ENCODE results near the gene GPR161. TPM values are rescaled to one million over a fixed set of nuclear protein-coding genes. Genes with fewer than 3 reads are reported as not detected.
"Not testable (repeated sequence)": the region's sequence is repeated elsewhere in the genome, so short reads cannot be mapped to it uniquely, and the experiment has no call there.

The GPR161 gene
- total and polyA plus RNA-seq, 9 donors = 9.8 to 20.8 (median 15.3) TPM

- WGBS (ENCODE audit: insufficient coverage) = no CpG with 5 or more reads among the region's 4 CpGs
- no peak overlapping the region for H3K27ac ChIP-seq (ENCODE audit: low read length)
- peaks cover 10% of the 10 kb centered on the region for H3K4me1 ChIP-seq (ENCODE audit: control insufficient read depth, insufficient read depth, low read length)
These were observed 55.2 kb downstream of the GPR161 start for GRCh38 chr1:168081373-168082007.

GRCh38 chr1:168079761-168080160 is 57.0 kb downstream of the GPR161 start:
- peaks cover 56% of the 10 kb centered on the region for H3K36me3 ChIP-seq (ENCODE audit: control insufficient read depth, insufficient read depth, low read length)
- no peaks in the 10 kb centered on the region for H3K9me3 ChIP-seq (replicated peaks; ENCODE audit: control insufficient read depth, low read depth, low read length)
- no peaks in the 10 kb centered on the region for H3K27me3 ChIP-seq (ENCODE audit: control insufficient read depth, insufficient read depth, low read length)
- DNase-seq = no peak
- H3K4me1 ChIP-seq (ENCODE audit: control insufficient read depth, insufficient read depth, low read length) = peaks cover 1% of the 10 kb centered on the region
- H3K27ac ChIP-seq (ENCODE audit: low read length) = no peak overlapping the region
- no peak overlapping the region for H3K4me3 ChIP-seq (ENCODE audit: low read length)

More at GRCh38 chr1:168081373-168082007, 55.2 kb downstream of the GPR161 start:
- Histone ChIP-seq H3K9me3 (replicated peaks; ENCODE audit: control insufficient read depth, low read depth, low read length) (no peaks in the 10 kb centered on the region), H3K27me3 (ENCODE audit: control insufficient read depth, insufficient read depth, low read length) (no peaks in the 10 kb centered on the region), H3K4me3 (ENCODE audit: low read length) (no peak overlapping the region), H3K36me3 (ENCODE audit: control insufficient read depth, insufficient read depth, low read length) (peaks cover 47% of the 10 kb centered on the region)
- DNase-seq = peak; percentile 17

GRCh38 chr1:168069384-168069783 is 67.3 kb downstream of the GPR161 start:
- DNase-seq = no peak
- H3K4me1 ChIP-seq (ENCODE audit: control insufficient read depth, insufficient read depth, low read length) = no peaks in the 10 kb centered on the region
- no peak overlapping the region for H3K4me3 ChIP-seq (ENCODE audit: low read length)

GRCh38 chr1:168065506-168065905 is 71.2 kb downstream of the GPR161 start:
- no peaks in the 10 kb centered on the region for H3K4me1 ChIP-seq (ENCODE audit: control insufficient read depth, insufficient read depth, low read length)
- no peaks in the 10 kb centered on the region for H3K9me3 ChIP-seq (replicated peaks; ENCODE audit: control insufficient read depth, low read depth, low read length)
- no peak overlapping the region for H3K27ac ChIP-seq (ENCODE audit: low read length)
- no CpG with 5 or more reads among the region's 3 CpGs for WGBS (ENCODE audit: insufficient coverage)
- H3K4me3 ChIP-seq (ENCODE audit: low read length) = no peak overlapping the region
- peaks cover 11% of the 10 kb centered on the region for H3K36me3 ChIP-seq (ENCODE audit: control insufficient read depth, insufficient read depth, low read length)
- H3K27me3 ChIP-seq (ENCODE audit: control insufficient read depth, insufficient read depth, low read length) = no peaks in the 10 kb centered on the region
- no peak for DNase-seq

More at GRCh38 chr1:168069384-168069783, 67.3 kb downstream of the GPR161 start:
- Histone ChIP-seq H3K36me3 (ENCODE audit: control insufficient read depth, insufficient read depth, low read length) (peaks cover 25% of the 10 kb centered on the region), H3K27ac (ENCODE audit: low read length) (no peak overlapping the region), H3K9me3 (replicated peaks; ENCODE audit: control insufficient read depth, low read depth, low read length) (no peaks in the 10 kb centered on the region), H3K27me3 (ENCODE audit: control insufficient read depth, insufficient read depth, low read length) (no peaks in the 10 kb centered on the region)
- WGBS (ENCODE audit: insufficient coverage) = no CpG with 5 or more reads among the region's 3 CpGs

- Histone ChIP-seq H3K4me3 (ENCODE audit: low read length) (no peak overlapping the region), H3K27ac (ENCODE audit: low read length) (no peak overlapping the region), H3K4me1 (ENCODE audit: control insufficient read depth, insufficient read depth, low read length) (no peaks in the 10 kb centered on the region), H3K9me3 (replicated peaks; ENCODE audit: control insufficient read depth, low read depth, low read length) (no peaks in the 10 kb centered on the region), H3K27me3 (ENCODE audit: control insufficient read depth, insufficient read depth, low read length) (no peaks in the 10 kb centered on the region), H3K36me3 (ENCODE audit: control insufficient read depth, insufficient read depth, low read length) (peaks cover 15% of the 10 kb centered on the region)
- no CpG with 5 or more reads among the region's 1 CpG for WGBS (ENCODE audit: insufficient coverage)
- no peak for DNase-seq
These were observed 72.5 kb downstream of the GPR161 start for GRCh38 chr1:168064216-168064615.

GRCh38 chr1:168057921-168058320 is 78.8 kb downstream of the GPR161 start:
- Histone ChIP-seq H3K4me1 (ENCODE audit: control insufficient read depth, insufficient read depth, low read length) (no peaks in the 10 kb centered on the region), H3K27me3 (ENCODE audit: control insufficient read depth, insufficient read depth, low read length) (no peaks in the 10 kb centered on the region), H3K36me3 (ENCODE audit: control insufficient read depth, insufficient read depth, low read length) (peaks cover 16% of the 10 kb centered on the region), H3K27ac (ENCODE audit: low read length) (no peak overlapping the region), H3K4me3 (ENCODE audit: low read length) (no peak overlapping the region), H3K9me3 (replicated peaks; ENCODE audit: control insufficient read depth, low read depth, low read length) (no peaks in the 10 kb centered on the region)
- no peak for DNase-seq
- no CpG with 5 or more reads among the region's 2 CpGs for WGBS (ENCODE audit: insufficient coverage)

- Histone ChIP-seq H3K4me1 (ENCODE audit: control insufficient read depth, insufficient read depth, low read length) (no peaks in the 10 kb centered on the region), H3K4me3 (ENCODE audit: low read length) (no peak overlapping the region), H3K27me3 (ENCODE audit: control insufficient read depth, insufficient read depth, low read length) (no peaks in the 10 kb centered on the region), H3K9me3 (replicated peaks; ENCODE audit: control insufficient read depth, low read depth, low read length) (no peaks in the 10 kb centered on the region), H3K36me3 (ENCODE audit: control insufficient read depth, insufficient read depth, low read length) (peaks cover 16% of the 10 kb centered on the region), H3K27ac (ENCODE audit: low read length) (no peak overlapping the region)
- WGBS (ENCODE audit: insufficient coverage) = no CpG with 5 or more reads among the region's 1 CpG
- DNase-seq = no peak
These were observed 79.4 kb downstream of the GPR161 start for GRCh38 chr1:168057355-168057754.

GRCh38 chr1:168056152-168056551 is 80.6 kb downstream of the GPR161 start:
- H3K4me3 ChIP-seq (ENCODE audit: low read length); H3K27me3 ChIP-seq (ENCODE audit: control insufficient read depth, insufficient read depth, low read length); H3K27ac ChIP-seq (ENCODE audit: low read length); H3K9me3 ChIP-seq (replicated peaks; ENCODE audit: control insufficient read depth, low read depth, low read length); DNase-seq; H3K4me1 ChIP-seq (ENCODE audit: control insufficient read depth, insufficient read depth, low read length): not testable (repeated sequence)
- H3K36me3 ChIP-seq (ENCODE audit: control insufficient read depth, insufficient read depth, low read length) = peaks cover 16% of the 10 kb centered on the region
- 60% methylated on average over 3 of the region's 35 CpGs for WGBS (ENCODE audit: insufficient coverage)

GRCh38 chr1:168054117-168054516 is 82.6 kb downstream of the GPR161 start:
- peak; percentile 18 for DNase-seq
- no peak overlapping the region for H3K4me3 ChIP-seq (ENCODE audit: low read length)
- H3K27me3 ChIP-seq (ENCODE audit: control insufficient read depth, insufficient read depth, low read length) = no peaks in the 10 kb centered on the region
- no peak overlapping the region for H3K27ac ChIP-seq (ENCODE audit: low read length)
- peaks cover 7% of the 10 kb centered on the region for H3K36me3 ChIP-seq (ENCODE audit: control insufficient read depth, insufficient read depth, low read length)
- WGBS (ENCODE audit: insufficient coverage) = no CpG with 5 or more reads among the region's 3 CpGs
- no peaks in the 10 kb centered on the region for H3K9me3 ChIP-seq (replicated peaks; ENCODE audit: control insufficient read depth, low read depth, low read length)
- no peaks in the 10 kb centered on the region for H3K4me1 ChIP-seq (ENCODE audit: control insufficient read depth, insufficient read depth, low read length)

GRCh38 chr1:168053681-168054080 is 83.0 kb downstream of the GPR161 start:
- 86% methylated on average over 2 of the region's 2 CpGs for WGBS (ENCODE audit: insufficient coverage)
- Histone ChIP-seq H3K27me3 (ENCODE audit: control insufficient read depth, insufficient read depth, low read length) (no peaks in the 10 kb centered on the region), H3K9me3 (replicated peaks; ENCODE audit: control insufficient read depth, low read depth, low read length) (no peaks in the 10 kb centered on the region), H3K36me3 (ENCODE audit: control insufficient read depth, insufficient read depth, low read length) (peaks cover 7% of the 10 kb centered on the region), H3K27ac (ENCODE audit: low read length) (no peak overlapping the region), H3K4me1 (ENCODE audit: control insufficient read depth, insufficient read depth, low read length) (no peaks in the 10 kb centered on the region), H3K4me3 (ENCODE audit: low read length) (no peak overlapping the region)
- no peak for DNase-seq

GRCh38 chr1:168050880-168051279 is 85.8 kb downstream of the GPR161 start:
- Histone ChIP-seq H3K27ac (ENCODE audit: low read length) (no peak overlapping the region), H3K4me1 (ENCODE audit: control insufficient read depth, insufficient read depth, low read length) (no peaks in the 10 kb centered on the region)
- no CpG with 5 or more reads among the region's 1 CpG for WGBS (ENCODE audit: insufficient coverage)

More at GRCh38 chr1:168050880-168051279, 85.8 kb downstream of the GPR161 start:
- Histone ChIP-seq H3K27me3 (ENCODE audit: control insufficient read depth, insufficient read depth, low read length) (no peaks in the 10 kb centered on the region), H3K9me3 (replicated peaks; ENCODE audit: control insufficient read depth, low read depth, low read length) (no peaks in the 10 kb centered on the region), H3K36me3 (ENCODE audit: control insufficient read depth, insufficient read depth, low read length) (peaks cover 4% of the 10 kb centered on the region), H3K4me3 (ENCODE audit: low read length) (no peak overlapping the region)
- peak; percentile 24 for DNase-seq

Data from muscle of leg (tissue), 11 donors.